ENCODE data around the gene CRX. TPM values are rescaled to one million over a fixed set of nuclear protein-coding genes. Genes with fewer than 3 reads are reported as not detected.

Gene CRX
- total and polyA plus RNA-seq, 4 donors: 0.04 TPM; not detected in 3

GRCh38 chr19:47848823-47849473 lies 27.2 kb downstream of the CRX start:
- Histone ChIP-seq H3K36me3 (ENCODE audit: control insufficient read depth in 4 of 4, insufficient read depth in 3 of 4, low read depth in 1 of 4, low read length in 3 of 4) (no peaks in the 10 kb centered on the region), H3K4me3 (ENCODE audit: low read depth in 1 of 3, low read length in 3 of 3) (no peak overlapping the region), H3K9me3 (ENCODE audit: control insufficient read depth in 4 of 4, low read length in 3 of 4) (no peaks in the 10 kb centered on the region), H3K4me1 (ENCODE audit: control insufficient read depth in 4 of 4, insufficient read depth in 4 of 4, low read length in 3 of 4) (no peaks in the 10 kb centered on the region), H3K27me3 (ENCODE audit: control insufficient read depth in 4 of 4, insufficient read depth in 4 of 4, low read length in 3 of 4) (peaks cover 0 to 2% (median 0%) of the 10 kb centered on the region in 4 donors), H3K9ac (ENCODE audit: low read depth in 1 of 2, low read length in 2 of 2) (no peak overlapping the region), H3K27ac (ENCODE audit: low read depth in 1 of 2, low read length in 2 of 2) (no peak overlapping the region)
- TF ChIP-seq TAF1 (conservative IDR thresholded peaks at IDR 0.05): no peak
- TF ChIP-seq RAD21 (IDR thresholded peaks at IDR 0.05): peak in 1 of 2 donors; percentile 29
- TF ChIP-seq, protein P1, sequence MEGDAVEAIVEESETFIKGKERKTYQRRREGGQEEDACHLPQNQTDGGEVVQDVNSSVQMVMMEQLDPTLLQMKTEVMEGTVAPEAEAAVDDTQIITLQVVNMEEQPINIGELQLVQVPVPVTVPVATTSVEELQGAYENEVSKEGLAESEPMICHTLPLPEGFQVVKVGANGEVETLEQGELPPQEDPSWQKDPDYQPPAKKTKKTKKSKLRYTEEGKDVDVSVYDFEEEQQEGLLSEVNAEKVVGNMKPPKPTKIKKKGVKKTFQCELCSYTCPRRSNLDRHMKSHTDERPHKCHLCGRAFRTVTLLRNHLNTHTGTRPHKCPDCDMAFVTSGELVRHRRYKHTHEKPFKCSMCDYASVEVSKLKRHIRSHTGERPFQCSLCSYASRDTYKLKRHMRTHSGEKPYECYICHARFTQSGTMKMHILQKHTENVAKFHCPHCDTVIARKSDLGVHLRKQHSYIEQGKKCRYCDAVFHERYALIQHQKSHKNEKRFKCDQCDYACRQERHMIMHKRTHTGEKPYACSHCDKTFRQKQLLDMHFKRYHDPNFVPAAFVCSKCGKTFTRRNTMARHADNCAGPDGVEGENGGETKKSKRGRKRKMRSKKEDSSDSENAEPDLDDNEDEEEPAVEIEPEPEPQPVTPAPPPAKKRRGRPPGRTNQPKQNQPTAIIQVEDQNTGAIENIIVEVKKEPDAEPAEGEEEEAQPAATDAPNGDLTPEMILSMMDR (IDR thresholded peaks at IDR 0.05; ENCODE audit: low read depth, low read length, missing input control): peak; percentile 18
- no peak for DNase-seq (ENCODE audit: low spot score)
- 26% methylated on average over 22 of the region's 22 CpGs for WGBS

- WGBS: 88% methylated on average over 5 of the region's 5 CpGs
- Histone ChIP-seq H3K27ac (ENCODE audit: low read depth in 1 of 2, low read length in 2 of 2) (no peak overlapping the region), H3K27me3 (ENCODE audit: control insufficient read depth in 4 of 4, insufficient read depth in 4 of 4, low read length in 3 of 4) (peaks cover 0 to 2% (median 0%) of the 10 kb centered on the region in 4 donors), H3K4me3 (ENCODE audit: low read depth in 1 of 3, low read length in 3 of 3) (no peak overlapping the region), H3K9ac (ENCODE audit: low read depth in 1 of 2, low read length in 2 of 2) (no peak overlapping the region), H3K4me1 (ENCODE audit: control insufficient read depth in 4 of 4, insufficient read depth in 4 of 4, low read length in 3 of 4) (no peaks in the 10 kb centered on the region), H3K9me3 (ENCODE audit: control insufficient read depth in 4 of 4, low read length in 3 of 4) (no peaks in the 10 kb centered on the region), H3K36me3 (ENCODE audit: control insufficient read depth in 4 of 4, insufficient read depth in 3 of 4, low read depth in 1 of 4, low read length in 3 of 4) (no peaks in the 10 kb centered on the region)
- DNase-seq (ENCODE audit: low spot score): no peak
- TF ChIP-seq TAF1 (conservative IDR thresholded peaks at IDR 0.05) (no peak), ATF3 (IDR thresholded peaks at IDR 0.05) (no peak), NR2F2 (IDR thresholded peaks at IDR 0.05) (no peak), RAD21 (IDR thresholded peaks at IDR 0.05) (no peak), FOXA2 (IDR thresholded peaks at IDR 0.05) (no peak), MAX (IDR thresholded peaks at IDR 0.05) (no peak), HNF4A (conservative IDR thresholded peaks at IDR 0.05) (no peak), REST (IDR thresholded peaks at IDR 0.05) (no peak), RXRA (IDR thresholded peaks at IDR 0.05) (no peak), JUND (IDR thresholded peaks at IDR 0.05) (no peak), FOXA1 (IDR thresholded peaks at IDR 0.05) (no peak), EGR1 (IDR thresholded peaks at IDR 0.05; ENCODE audit: low read depth in 2 of 2) (no peak), HNF4G (IDR thresholded peaks at IDR 0.05) (no peak), GABPA (IDR thresholded peaks at IDR 0.05 in 1 of 2, conservative IDR thresholded peaks at IDR 0.05 in 1 of 2) (no peak)
- TF ChIP-seq, protein P1 (IDR thresholded peaks at IDR 0.05; ENCODE audit: low read depth, low read length, missing input control): no peak
Observed at GRCh38 chr19:47853003-47853402, 31.3 kb downstream of the CRX start.
